GM12873 (cell line): Measurements from ENCODE around the gene RPTN.

Source experiments
- TF ChIP-seq, protein P1 (sequence below): IDR thresholded peaks from 2 replicates; pipeline ENCODE4 v1.5.1; 2012; ENCODE audit warnings: low read depth, mild to moderate bottlenecking, moderate library complexity, low read length, control low read depth; ENCODE audit not compliant: insufficient read depth; ENCODE audit errors: missing control alignments

RPTN gene

DNA sequence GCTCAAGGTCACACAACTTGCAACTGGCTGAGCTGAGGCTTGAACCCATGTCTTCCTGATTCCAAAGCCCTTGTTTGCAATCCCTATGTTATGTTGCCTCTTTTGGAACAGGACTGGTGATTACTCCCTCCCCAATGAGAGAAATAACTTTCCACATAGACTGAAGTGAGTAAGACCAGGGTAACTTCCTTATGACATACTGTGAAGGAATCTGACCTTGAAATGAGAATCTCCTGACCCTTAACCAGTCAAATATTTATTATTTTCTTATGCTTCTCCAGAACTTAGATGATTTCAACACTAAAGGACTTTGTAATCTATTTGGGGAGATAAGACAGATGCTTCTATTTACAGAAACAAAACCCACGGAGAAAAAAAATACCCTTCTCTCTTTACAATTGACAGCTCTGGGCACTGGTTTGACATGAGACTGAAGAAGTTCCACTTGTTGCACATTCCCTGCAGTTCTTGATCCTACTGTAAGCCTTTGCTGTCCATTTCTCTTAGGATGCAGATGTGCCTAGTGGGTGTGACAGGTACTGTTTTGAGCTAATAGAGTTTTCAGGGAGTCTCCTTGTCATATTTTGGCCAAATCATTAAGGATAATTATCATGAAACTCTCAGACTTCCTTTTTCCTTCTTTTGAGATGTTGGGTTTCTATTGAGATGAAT is 3.9 kb upstream of the RPTN start:
- TF ChIP-seq, protein P1, sequence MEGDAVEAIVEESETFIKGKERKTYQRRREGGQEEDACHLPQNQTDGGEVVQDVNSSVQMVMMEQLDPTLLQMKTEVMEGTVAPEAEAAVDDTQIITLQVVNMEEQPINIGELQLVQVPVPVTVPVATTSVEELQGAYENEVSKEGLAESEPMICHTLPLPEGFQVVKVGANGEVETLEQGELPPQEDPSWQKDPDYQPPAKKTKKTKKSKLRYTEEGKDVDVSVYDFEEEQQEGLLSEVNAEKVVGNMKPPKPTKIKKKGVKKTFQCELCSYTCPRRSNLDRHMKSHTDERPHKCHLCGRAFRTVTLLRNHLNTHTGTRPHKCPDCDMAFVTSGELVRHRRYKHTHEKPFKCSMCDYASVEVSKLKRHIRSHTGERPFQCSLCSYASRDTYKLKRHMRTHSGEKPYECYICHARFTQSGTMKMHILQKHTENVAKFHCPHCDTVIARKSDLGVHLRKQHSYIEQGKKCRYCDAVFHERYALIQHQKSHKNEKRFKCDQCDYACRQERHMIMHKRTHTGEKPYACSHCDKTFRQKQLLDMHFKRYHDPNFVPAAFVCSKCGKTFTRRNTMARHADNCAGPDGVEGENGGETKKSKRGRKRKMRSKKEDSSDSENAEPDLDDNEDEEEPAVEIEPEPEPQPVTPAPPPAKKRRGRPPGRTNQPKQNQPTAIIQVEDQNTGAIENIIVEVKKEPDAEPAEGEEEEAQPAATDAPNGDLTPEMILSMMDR, result no peak

DNA sequence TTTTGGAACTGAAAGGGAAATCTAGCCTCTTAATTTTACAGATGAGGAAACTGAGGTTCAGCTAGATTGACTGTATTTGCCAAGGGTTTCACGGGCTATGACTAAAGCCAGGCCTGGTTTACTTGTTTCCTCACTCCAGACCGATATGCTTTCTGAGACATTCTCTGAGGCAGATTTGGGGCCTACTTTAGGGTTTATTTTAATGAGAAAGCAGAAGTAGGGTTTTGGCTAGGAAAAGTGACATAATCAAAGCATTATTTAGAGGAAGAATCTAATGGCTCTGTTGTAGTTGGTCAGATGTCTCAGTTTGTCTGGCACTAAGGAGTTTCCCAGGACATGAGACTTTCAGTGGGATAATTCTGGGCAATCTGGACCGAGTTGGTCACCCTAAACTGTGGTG is 1.5 kb upstream of the RPTN start:
- TF ChIP-seq, protein P1, result no peak

DNA sequence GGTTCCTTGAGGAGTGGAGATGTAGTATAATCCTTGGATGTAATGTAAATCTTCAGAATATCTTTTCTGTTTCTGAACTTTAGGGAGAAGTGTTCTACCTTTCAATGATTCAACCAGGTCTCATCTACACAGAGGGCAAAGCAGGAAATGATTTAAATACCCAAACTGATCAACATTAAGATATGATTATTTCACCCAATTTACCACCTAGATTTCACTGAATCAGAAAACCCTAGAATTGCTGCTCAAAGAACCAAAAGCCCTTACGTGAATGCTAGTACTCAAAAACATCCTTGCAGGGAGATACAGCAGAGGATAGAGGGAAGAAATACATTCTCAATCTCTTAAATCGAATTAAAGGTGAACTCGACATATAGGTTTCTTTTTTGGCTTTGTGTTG is 5.0 kb downstream of the RPTN start:
- TF ChIP-seq, protein P1, result no peak

DNA sequence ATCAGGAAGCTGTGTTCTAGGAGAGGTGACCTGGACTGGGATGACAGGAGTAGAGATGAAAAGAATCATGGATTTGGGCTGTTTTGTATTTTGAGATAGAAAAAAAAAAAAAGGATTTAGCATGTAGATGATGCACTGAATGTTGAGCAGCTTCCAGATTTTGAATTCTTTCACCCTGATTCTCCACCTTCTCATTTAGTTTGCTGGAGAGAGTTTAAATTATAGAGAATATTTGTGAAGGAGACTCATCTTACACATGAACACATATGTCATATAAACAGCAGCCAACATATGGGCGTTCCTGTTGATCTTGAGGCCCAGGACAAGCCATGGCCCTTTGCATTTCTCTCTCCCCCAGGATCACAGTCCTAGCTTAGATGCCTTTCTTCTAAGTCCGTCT is 7.4 kb downstream of the RPTN start:
- TF ChIP-seq, protein P1, result no peak

DNA sequence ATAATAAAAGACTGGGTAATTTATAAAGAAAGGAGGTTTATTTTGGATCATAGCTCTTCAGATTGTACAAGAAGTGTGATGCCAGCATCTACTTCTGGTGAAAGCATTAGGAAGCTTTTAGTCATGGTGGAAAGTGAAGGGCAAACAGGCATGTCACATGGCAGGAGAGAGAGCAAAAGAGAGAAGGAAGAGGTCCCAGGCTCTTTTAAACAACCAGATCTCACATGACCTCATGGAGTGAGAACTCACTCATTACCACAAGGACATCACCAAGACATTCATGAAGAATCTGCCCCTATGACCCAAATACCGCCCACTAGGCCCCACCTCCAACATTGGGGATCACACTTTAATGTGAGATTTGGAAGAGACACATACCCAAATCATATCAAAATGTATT is 10.0 kb downstream of the RPTN start:
- TF ChIP-seq, protein P1, result no peak

DNA sequence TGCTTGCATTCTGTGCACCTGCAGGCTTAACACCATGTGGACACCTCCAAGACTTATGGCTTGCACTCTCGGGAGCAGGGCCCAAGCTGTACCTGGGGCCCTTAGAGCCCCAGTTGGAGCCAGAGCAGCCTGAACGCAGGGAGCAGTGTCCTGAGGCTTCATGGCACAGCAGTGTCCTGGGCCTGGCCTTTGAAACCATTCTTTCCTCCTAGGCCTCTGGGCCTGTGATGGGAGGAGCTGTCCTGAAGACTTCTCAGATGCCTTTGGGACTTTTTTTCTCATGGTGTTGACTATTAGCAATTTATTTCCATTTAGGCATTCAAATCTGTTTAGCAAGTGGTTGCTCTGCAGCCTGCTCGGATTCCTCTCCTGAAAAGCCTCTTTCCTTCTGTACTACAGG is 11.0 kb downstream of the RPTN start:
- TF ChIP-seq, protein P1, result no peak

DNA sequence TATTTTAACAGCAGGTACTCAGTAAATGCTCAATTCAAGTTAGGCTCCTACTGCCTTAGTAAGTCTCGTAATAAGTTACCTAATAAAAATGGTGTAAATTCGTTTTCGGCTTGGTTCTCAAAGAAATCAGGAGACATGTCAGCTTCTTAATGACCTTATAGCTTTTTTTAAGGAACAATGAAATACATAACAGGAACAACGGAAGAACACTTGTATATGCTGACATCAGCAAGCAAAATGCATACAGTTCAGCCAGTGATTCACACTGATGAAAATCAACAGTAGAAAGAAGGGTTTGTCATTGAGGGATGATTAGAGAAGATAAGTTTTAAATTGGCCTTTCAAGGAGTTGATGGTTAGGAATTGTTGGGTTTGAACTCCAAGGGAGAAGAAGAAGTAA is 13.3 kb downstream of the RPTN start:
- TF ChIP-seq, protein P1, result no peak
